ENCODE results near the gene STMN3.
"Not testable (repeated sequence)": the region's sequence is repeated elsewhere in the genome, so short reads cannot be mapped to it uniquely, and the experiment has no call there.

Gene STMN3

GRCh38 chr20:63675681-63676368 is 22.6 kb upstream of the STMN3 start:
- no peak for DNase-seq

- no peak for DNase-seq
Observed at GRCh38 chr20:63673951-63674350, 20.7 kb upstream of the STMN3 start.

- no peak for DNase-seq
Observed at GRCh38 chr20:63672666-63673065, 19.4 kb upstream of the STMN3 start.

- DNase-seq: not testable (repeated sequence)
Observed at GRCh38 chr20:63671695-63672094, 18.5 kb upstream of the STMN3 start.

- DNase-seq: no peak
Observed at GRCh38 chr20:63668351-63668750, 15.1 kb upstream of the STMN3 start.

- DNase-seq: no peak
Observed at GRCh38 chr20:63667858-63668257, 14.6 kb upstream of the STMN3 start.

- DNase-seq: no peak
Observed at GRCh38 chr20:63665708-63666107, 12.5 kb upstream of the STMN3 start.

- no peak for DNase-seq
Observed at GRCh38 chr20:63664861-63665594, 11.8 kb upstream of the STMN3 start.

- no peak for DNase-seq
Observed at GRCh38 chr20:63664143-63664851, 11.1 kb upstream of the STMN3 start.

GRCh38 chr20:63663332-63664066 is 10.3 kb upstream of the STMN3 start:
- no peak for DNase-seq

- no peak for DNase-seq
Observed at GRCh38 chr20:63662813-63663189, 9.6 kb upstream of the STMN3 start.

GRCh38 chr20:63661959-63662812 is 9.0 kb upstream of the STMN3 start:
- no peak for DNase-seq

GRCh38 chr20:63661108-63661507 is 7.9 kb upstream of the STMN3 start:
- DNase-seq: no peak

GRCh38 chr20:63660622-63661021 is 7.4 kb upstream of the STMN3 start:
- no peak for DNase-seq

GRCh38 chr20:63660174-63660573 is 7.0 kb upstream of the STMN3 start:
- DNase-seq: not testable (repeated sequence)

- no peak for DNase-seq
Observed at GRCh38 chr20:63659370-63659769, 6.1 kb upstream of the STMN3 start.

- peak in 1 of 2 experiments; percentile 46 for DNase-seq
Observed at GRCh38 chr20:63658749-63659187, 5.5 kb upstream of the STMN3 start.

GRCh38 chr20:63657937-63658748 is 4.9 kb upstream of the STMN3 start, which contains the start of gene RTEL1:
Gene RTEL1 (plus strand): TSS chr20:63658312. CDS start chr20:63659403, 1,091 bp downstream.
- peak; percentile 90 to 92 for DNase-seq

- DNase-seq: peak in 1 of 2 experiments; percentile 18
Observed at GRCh38 chr20:63657260-63657936, 4.2 kb upstream of the STMN3 start.

- DNase-seq: no peak
Observed at GRCh38 chr20:63656451-63656850, 3.2 kb upstream of the STMN3 start.
